GM23248 (cell line): ENCODE measurements around the gene DPP6. TPM values are rescaled to one million over a fixed set of nuclear protein-coding genes. Genes with fewer than 3 reads are reported as not detected.

Source experiments
- DNase-seq: peaks from one replicate; pipeline ENCODE4 v3.0.0-alpha.2; 2015
- H2AFZ ChIP-seq: fragments of 200-600 bp; sonication (generic); 2 replicates; pipeline ENCODE4 v1.6.1; 2016; ENCODE audit warnings: antibody characterized with exemption
- H3F3A ChIP-seq: fragments of 200-600 bp; sonication (generic); 2 replicates; pipeline ENCODE4 v1.6.1; 2016; ENCODE audit warnings: mild to moderate bottlenecking, antibody characterized with exemption, mixed run types; ENCODE audit not compliant: insufficient read depth
- H3K27ac ChIP-seq: fragments of 200-600 bp; sonication (generic); 2 replicates; pipeline ENCODE4 v1.5.1; 2016; ENCODE audit warnings: mild to moderate bottlenecking
- H3K27me3 ChIP-seq: fragments of 200-600 bp; sonication (generic); replicated peaks from 2 replicates; pipeline ENCODE4 v1.6.1; 2016; ENCODE audit warnings: mild to moderate bottlenecking; ENCODE audit not compliant: insufficient read depth
- H3K36me3 ChIP-seq: fragments of 200-600 bp; sonication (generic); 2 replicates; pipeline ENCODE4 v1.6.1; 2016; ENCODE audit warnings: low read depth, mild to moderate bottlenecking
- H3K4me1 ChIP-seq: fragments of 200-600 bp; sonication (generic); 2 replicates; pipeline ENCODE4 v1.6.1; 2016; ENCODE audit warnings: mild to moderate bottlenecking; ENCODE audit not compliant: insufficient read depth
- H3K4me2 ChIP-seq: fragments of 200-600 bp; sonication (generic); one replicate; pipeline ENCODE4 v1.6.1; 2016; ENCODE audit warnings: mild to moderate bottlenecking; ENCODE audit not compliant: unreplicated experiment
- H3K4me3 ChIP-seq: fragments of 200-600 bp; sonication (generic); 2 replicates; pipeline ENCODE4 v1.5.1; 2016; ENCODE audit warnings: mild to moderate bottlenecking
- H3K79me2 ChIP-seq: fragments of 200-600 bp; sonication (generic); 2 replicates; pipeline ENCODE4 v1.6.1; 2016; ENCODE audit warnings: mild to moderate bottlenecking; ENCODE audit not compliant: insufficient read depth
- H3K9ac ChIP-seq: fragments of 200-600 bp; sonication (generic); 2 replicates; pipeline ENCODE4 v1.6.1; 2016; ENCODE audit warnings: mild to moderate bottlenecking
- H3K9me2 ChIP-seq: fragments of 200-600 bp; sonication (generic); 2 replicates; pipeline ENCODE4 v1.6.1; 2016; ENCODE audit warnings: mixed run types, mild to moderate bottlenecking, moderate library complexity; ENCODE audit not compliant: insufficient read depth
- H3K9me3 ChIP-seq: fragments of 200-600 bp; sonication (generic); one replicate; pipeline ENCODE4 v1.6.1; 2017; ENCODE audit warnings: low read depth
- H4K20me1 ChIP-seq: fragments of 200-600 bp; sonication (generic); 2 replicates; pipeline ENCODE4 v1.6.0; 2016; ENCODE audit not compliant: insufficient read depth
- EZH2 ChIP-seq: fragments of 200-600 bp; sonication (generic); IDR thresholded peaks from 2 replicates; pipeline ENCODE4 v1.6.1; 2018; ENCODE audit warnings: antibody characterized with exemption, mild to moderate bottlenecking; ENCODE audit not compliant: insufficient read depth, poor library complexity, severe bottlenecking
- EZH2phosphoT487 ChIP-seq: fragments of 200-600 bp; sonication (generic); IDR thresholded peaks from 2 replicates; pipeline ENCODE4 v1.6.1; 2018; ENCODE audit warnings: antibody characterized with exemption, moderate library complexity, mild to moderate bottlenecking, low read depth; ENCODE audit not compliant: insufficient read depth
- WGBS, 2 experiments: methylation state at CpG; one replicate each; pipeline ENCODE4 v1.1.6; 2015 to 2017; ENCODE audit warnings: low lambda C conversion rate in 2 of 2, low coverage in 1 of 2; ENCODE audit errors: missing lambda C conversion rate in 2 of 2; 5-methylcytosine and 5-hydroxymethylcytosine counted together
- in situ Hi-C: fragments of 300-500 bp; cut with MboI; formaldehyde crosslinking; loops from 2 replicates; pipeline ENCODE4 v1.15.0; 2020
- polyA plus RNA-seq: library from polyadenylated mRNA; unstranded; fragments of >200 nt; fragmentation: Nextera tagmentation; extraction: Ambion mirVana; gene quantifications from 2 replicates; pipeline ENCODE4 v1.2.1, GENCODE V29; 2016
- total RNA-seq: library from RNA; depleted of rRNA; stranded (reverse); fragments of >200 nt; shearing (Covaris generic); gene quantifications from 2 replicates; pipeline ENCODE4 v1.2.3, GENCODE V29; 2014

Gene DPP6
- total and polyA plus RNA-seq, 2 experiments from 2014 or later: not detected

- Histone ChIP-seq H3K9me2 (no peaks in the 10 kb centered on the region), H3K9me3 (no peaks in the 10 kb centered on the region), H3K4me3 (no peak overlapping the region), H3K4me2 (no peak overlapping the region), H3K9ac (no peak overlapping the region), H2AFZ (no peak overlapping the region), H3K79me2 (no peaks in the 10 kb centered on the region), H3K4me1 (no peaks in the 10 kb centered on the region), H3K36me3 (no peaks in the 10 kb centered on the region), H4K20me1 (no peaks in the 10 kb centered on the region), H3F3A (no peaks in the 10 kb centered on the region), H3K27me3 (no peaks in the 10 kb centered on the region), H3K27ac (no peak overlapping the region)
- in situ Hi-C loops: no loop called here
- no peak for DNase-seq
- TF ChIP-seq EZH2 (no peak), EZH2phosphoT487 (no peak)
- WGBS, 2 experiments: 42 to 47% methylated on average over 6 of the region's 6 CpGs
Measured at GRCh38 chr7:154864523-154864891, 812.3 kb downstream of the DPP6 start.

- Histone ChIP-seq H3K4me1 (no peaks in the 10 kb centered on the region), H3K9me2 (no peaks in the 10 kb centered on the region), H3K79me2 (no peaks in the 10 kb centered on the region), H3K9ac (no peak overlapping the region), H3K36me3 (no peaks in the 10 kb centered on the region), H3K9me3 (no peaks in the 10 kb centered on the region), H4K20me1 (no peaks in the 10 kb centered on the region), H3K27ac (no peak overlapping the region), H3K4me2 (no peak overlapping the region), H2AFZ (no peak overlapping the region), H3K4me3 (no peak overlapping the region), H3K27me3 (no peaks in the 10 kb centered on the region), H3F3A (no peaks in the 10 kb centered on the region)
- in situ Hi-C loops: no loop called here
- TF ChIP-seq EZH2: no peak
- no peak for TF ChIP-seq EZH2phosphoT487
- WGBS, 2 experiments: 32 to 35% methylated on average over 14 of the region's 14 CpGs
- no peak for DNase-seq
Measured at GRCh38 chr7:154865984-154866685, 813.9 kb downstream of the DPP6 start.

GRCh38 chr7:154867068-154867467, 814.9 kb downstream of the DPP6 start:
- H3K79me2 ChIP-seq: no peaks in the 10 kb centered on the region
- no peaks in the 10 kb centered on the region for H3K4me1 ChIP-seq
- H3K4me3 ChIP-seq: no peak overlapping the region
- H3K36me3 ChIP-seq: no peaks in the 10 kb centered on the region
- DNase-seq: no peak
- H3K4me2 ChIP-seq: no peak overlapping the region
- no peaks in the 10 kb centered on the region for H3K9me3 ChIP-seq
- H3K9me2 ChIP-seq: no peaks in the 10 kb centered on the region
- no peaks in the 10 kb centered on the region for H4K20me1 ChIP-seq
- 21 to 24% methylated on average over 10 of the region's 10 CpGs for WGBS, 2 experiments
- no peaks in the 10 kb centered on the region for H3F3A ChIP-seq
- no peak overlapping the region for H3K9ac ChIP-seq
- in situ Hi-C loops: no loop called here
- no peak overlapping the region for H2AFZ ChIP-seq
- TF ChIP-seq EZH2: no peak
- TF ChIP-seq EZH2phosphoT487: no peak
- H3K27me3 ChIP-seq: no peaks in the 10 kb centered on the region
- H3K27ac ChIP-seq: no peak overlapping the region

- Histone ChIP-seq H3K27me3 (no peaks in the 10 kb centered on the region), H3K9me2 (no peaks in the 10 kb centered on the region), H3K79me2 (no peaks in the 10 kb centered on the region), H3K4me1 (no peaks in the 10 kb centered on the region), H3F3A (no peaks in the 10 kb centered on the region), H2AFZ (no peak overlapping the region), H4K20me1 (no peaks in the 10 kb centered on the region), H3K4me2 (no peak overlapping the region), H3K4me3 (no peak overlapping the region), H3K9me3 (no peaks in the 10 kb centered on the region), H3K36me3 (no peaks in the 10 kb centered on the region), H3K27ac (no peak overlapping the region), H3K9ac (no peak overlapping the region)
- DNase-seq: no peak
- in situ Hi-C loops: no loop called here
- WGBS, 2 experiments: 2 to 8% methylated on average over 11 of the region's 11 CpGs
- TF ChIP-seq EZH2 (no peak), EZH2phosphoT487 (no peak)
Measured at GRCh38 chr7:154868921-154869320, 816.7 kb downstream of the DPP6 start.
